CD14-positive monocyte (primary cell): Measurements from ENCODE around the gene PRPF40B. TPM values are rescaled to one million over a fixed set of nuclear protein-coding genes. Genes with fewer than 3 reads are reported as not detected.

Experiments
- DNase-seq, 3 donors: peaks; one replicate each; pipeline ENCODE4 v3.0.0-alpha.2; 2011 to 2022
- H2AFZ ChIP-seq: 2 replicates; pipeline ENCODE4 v1.6.0; 2012; ENCODE audit warnings: mild to moderate bottlenecking, low read depth, low read length, inconsistent platforms; ENCODE audit not compliant: insufficient read depth, poor library complexity, severe bottlenecking
- H3K27ac ChIP-seq, 2 donors: 1 replicate in 1 of 2; 2 replicates in 1 of 2; pipeline ENCODE4 v1.5.1; 2012 to 2013; ENCODE audit warnings: low read length in 2 of 2, control low read depth in 1 of 2, inconsistent platforms in 1 of 2, low read depth in 1 of 2, mild to moderate bottlenecking in 1 of 2
- H3K27me3 ChIP-seq, 2 donors: one replicate each; pipeline versions ENCODE4 v1.6.0 to v1.6.1; 2011 to 2013; ENCODE audit warnings: low read length in 2 of 2; ENCODE audit not compliant: control insufficient read depth in 2 of 2, insufficient read depth in 2 of 2
- H3K36me3 ChIP-seq, 2 donors: replicated peaks in 1 of 2; 1 replicate in 1 of 2; 2 replicates in 1 of 2; pipeline versions ENCODE4 v1.5.1 to v1.6.1; 2012 to 2013; ENCODE audit warnings: low read length in 2 of 2, control low read depth in 1 of 2, inconsistent platforms in 1 of 2, mild to moderate bottlenecking in 1 of 2; ENCODE audit not compliant: insufficient read depth in 2 of 2, control insufficient read depth in 1 of 2
- H3K4me1 ChIP-seq, 2 donors: 1 replicate in 1 of 2; 2 replicates in 1 of 2; pipeline versions ENCODE4 v1.5.1 to v1.6.1; 2012 to 2013; ENCODE audit warnings: low read length in 2 of 2, control low read depth in 1 of 2, inconsistent platforms in 1 of 2, mild to moderate bottlenecking in 1 of 2, moderate library complexity in 1 of 2; ENCODE audit not compliant: insufficient read depth in 2 of 2, control insufficient read depth in 1 of 2
- H3K4me2 ChIP-seq: replicated peaks from 2 replicates; pipeline ENCODE3; 2012; ENCODE audit warnings: low read length, moderate library complexity, mild to moderate bottlenecking; ENCODE audit not compliant: poor library complexity, severe bottlenecking; ENCODE audit errors: extremely low read depth
- H3K4me3 ChIP-seq, 3 experiments: fragments of 200-600 bp in 1 of 3; sonication (generic) in 1 of 3; replicated peaks in 1 of 3; 1 replicate in 2 of 3; 2 replicates in 1 of 3; pipeline ENCODE4 v1.5.1; 2011 to 2013; ENCODE audit warnings: low read length in 3 of 3, mild to moderate bottlenecking in 3 of 3, control low read depth in 2 of 3, low read depth in 2 of 3, inconsistent platforms in 1 of 3, moderate library complexity in 1 of 3
- H3K79me2 ChIP-seq: 2 replicates; pipeline ENCODE4 v1.6.0; 2012; ENCODE audit warnings: mild to moderate bottlenecking, control low read depth, inconsistent platforms, low read length, moderate library complexity; ENCODE audit not compliant: insufficient read depth
- H3K9ac ChIP-seq: 2 replicates; pipeline ENCODE4 v1.6.0; 2017; ENCODE audit warnings: low read length, mild to moderate bottlenecking; ENCODE audit not compliant: insufficient read depth, poor library complexity, severe bottlenecking
- H3K9me3 ChIP-seq, 2 donors: replicated peaks in 1 of 2; 1 replicate in 1 of 2; 2 replicates in 1 of 2; pipeline versions ENCODE4 v1.5.1 to v1.6.1; 2012 to 2013; ENCODE audit warnings: low read length in 2 of 2, control low read depth in 1 of 2; ENCODE audit not compliant: control insufficient read depth in 1 of 2, insufficient read depth in 1 of 2
- H4K20me1 ChIP-seq: 2 replicates; pipeline ENCODE4 v1.6.0; 2012; ENCODE audit warnings: mild to moderate bottlenecking, low read length, control low read depth, moderate library complexity; ENCODE audit not compliant: insufficient read depth
- H3K27ac Mint-ChIP-seq, 7 donors: one replicate each; pipeline ENCODE4 v1.8.0; 2020; ENCODE audit warnings: mild to moderate bottlenecking in 7 of 7, mixed read lengths in 7 of 7, moderate library complexity in 6 of 7, inconsistent platforms in 2 of 7
- H3K27me3 Mint-ChIP-seq, 3 donors: one replicate each; pipeline ENCODE4 v1.8.0; 2021 to 2022; ENCODE audit warnings: low read depth in 3 of 3, mild to moderate bottlenecking in 3 of 3, mixed read lengths in 3 of 3, moderate library complexity in 3 of 3, inconsistent platforms in 1 of 3
- H3K36me3 Mint-ChIP-seq, 2 donors: one replicate each; pipeline ENCODE4 v1.8.0; 2020; ENCODE audit warnings: mixed read lengths in 2 of 2, inconsistent platforms in 1 of 2, mild to moderate bottlenecking in 1 of 2
- H3K4me1 Mint-ChIP-seq: one replicate; pipeline ENCODE4 v1.8.0; 2020; ENCODE audit warnings: mild to moderate bottlenecking, mixed read lengths
- H3K4me3 Mint-ChIP-seq, 2 donors: one replicate each; pipeline ENCODE4 v1.8.0; 2020; ENCODE audit warnings: mild to moderate bottlenecking in 2 of 2, mixed read lengths in 2 of 2, moderate library complexity in 1 of 2
- H3K9me3 Mint-ChIP-seq, 7 donors: one replicate each; pipeline ENCODE4 v1.8.0; 2020 to 2022; ENCODE audit warnings: mixed read lengths in 7 of 7, mild to moderate bottlenecking in 6 of 7, moderate library complexity in 6 of 7, inconsistent platforms in 2 of 7
- CTCF ChIP-seq: fragments of 200-600 bp; IDR thresholded peaks from one replicate; pipeline ENCODE4 v1.8.0; 2022; ENCODE audit warnings: antibody characterized with exemption, mild to moderate bottlenecking
- WGBS: methylation state at CpG from one replicate; pipeline ENCODE4 v1.1.5; 2013; ENCODE audit warnings: missing lambda C conversion rate; ENCODE audit not compliant: insufficient coverage; 5-methylcytosine and 5-hydroxymethylcytosine counted together
- intact Hi-C, 2 donors: fragments of 100-400 bp; cut with micrococcal nuclease; formaldehyde crosslinking; loops; one replicate each; pipeline versions ENCODE4 v1.15.0 to v1.15.1; 2023
- polyA plus RNA-seq, 3 donors: library from polyadenylated mRNA; depleted of rRNA in 1 of 3; unstranded in 2 of 3; stranded (reverse) in 1 of 3; fragments of 300-500 nt in 2 of 3; fragments of >200 nt in 1 of 3; fragmentation: Illumina TruSeq in 2 of 3; gene quantifications; 1 replicate in 2 of 3; 2 replicates in 1 of 3; pipeline ENCODE4 v1.2.3, GENCODE V29; 2012 to 2021

The PRPF40B gene
- polyA plus RNA-seq, 3 donors, result 0.14 to 1.3 (median 0.57) TPM

GRCh38 chr12:49641748-49642369 is 18.5 kb downstream of the PRPF40B start:
- no peaks in the 10 kb centered on the region for H3K9me3 ChIP-seq
- Mint-ChIP-seq H3K27ac (no peak overlapping the region), H3K9me3 (no peaks in the 10 kb centered on the region), H3K4me1 (peaks cover 13% of the 10 kb centered on the region), H3K36me3 (peaks cover 15 to 16% of the 10 kb centered on the region in 2 donors), H3K27me3 (peaks cover 3 to 4% (median 3%) of the 10 kb centered on the region in 3 donors), H3K4me3 (no peak overlapping the region)
- TF ChIP-seq CTCF, result no peak
- no peaks in the 10 kb centered on the region for H4K20me1 ChIP-seq
- H3K9ac ChIP-seq, result no peak overlapping the region
- H3K79me2 ChIP-seq, result no peaks in the 10 kb centered on the region
- peaks cover 2% of the 10 kb centered on the region in 2 donors for H3K36me3 ChIP-seq
- intact Hi-C loops, result no loop called here
- peaks cover 4 to 6% of the 10 kb centered on the region in 2 donors for H3K4me1 ChIP-seq
- no peak overlapping the region for H3K4me3 ChIP-seq
- WGBS, result 97% methylated on average over 12 of the region's 17 CpGs
- no peak overlapping the region for H2AFZ ChIP-seq
- no peaks in the 10 kb centered on the region for H3K27me3 ChIP-seq
- H3K27ac ChIP-seq, result no peak overlapping the region
- H3K4me2 ChIP-seq, result no peak overlapping the region
- DNase-seq, result no peak

GRCh38 chr12:49642370-49642802 is 19.0 kb downstream of the PRPF40B start:
- DNase-seq, result no peak

More at GRCh38 chr12:49642370-49642802, 19.0 kb downstream of the PRPF40B start:
- H3K9ac ChIP-seq, result no peak overlapping the region
- no peak for TF ChIP-seq CTCF
- no peaks in the 10 kb centered on the region for H3K9me3 ChIP-seq
- intact Hi-C loops, result no loop called here
- Mint-ChIP-seq H3K36me3 (peaks cover 20 to 21% of the 10 kb centered on the region in 2 donors), H3K27me3 (peaks cover under 1 to 4% (median 3%) of the 10 kb centered on the region in 3 donors), H3K4me1 (peaks cover 8% of the 10 kb centered on the region), H3K4me3 (no peak overlapping the region), H3K9me3 (no peaks in the 10 kb centered on the region), H3K27ac (no peak overlapping the region)
- H3K27ac ChIP-seq, result no peak overlapping the region
- H3K4me1 ChIP-seq, result peaks cover 4 to 6% of the 10 kb centered on the region in 2 donors
- H3K79me2 ChIP-seq, result no peaks in the 10 kb centered on the region
- no peak overlapping the region for H3K4me2 ChIP-seq
- H3K27me3 ChIP-seq, result no peaks in the 10 kb centered on the region
- no peaks in the 10 kb centered on the region for H4K20me1 ChIP-seq
- peaks cover 2 to 6% of the 10 kb centered on the region in 2 donors for H3K36me3 ChIP-seq
- H2AFZ ChIP-seq, result no peak overlapping the region
- H3K4me3 ChIP-seq, result no peak overlapping the region
- WGBS, result 98% methylated on average over 10 of the region's 11 CpGs
